Glutamatergic neuron (in vitro differentiated cells): ENCODE measurements around the gene APOL3. TPM values are rescaled to one million over a fixed set of nuclear protein-coding genes. Genes with fewer than 3 reads are reported as not detected.
"Not testable (repeated sequence)": the region's sequence is repeated elsewhere in the genome, so short reads cannot be mapped to it uniquely, and the experiment has no call there.

Source experiments
- DNase-seq: peaks from one replicate; pipeline ENCODE4 v3.0.0; 2022
- H3K27ac Mint-ChIP-seq: one replicate; pipeline ENCODE4 v1.8.0; 2020; ENCODE audit warnings: mild to moderate bottlenecking, mixed read lengths, inconsistent platforms; ENCODE audit not compliant: unreplicated experiment
- H3K27me3 Mint-ChIP-seq: one replicate; pipeline ENCODE4 v1.8.0; 2020; ENCODE audit warnings: mild to moderate bottlenecking, moderate library complexity, mixed read lengths, inconsistent platforms; ENCODE audit not compliant: unreplicated experiment
- H3K36me3 Mint-ChIP-seq: one replicate; pipeline ENCODE4 v1.8.0; 2020; ENCODE audit warnings: mild to moderate bottlenecking, mixed read lengths, inconsistent platforms; ENCODE audit not compliant: unreplicated experiment
- H3K4me1 Mint-ChIP-seq: one replicate; pipeline ENCODE4 v1.8.0; 2020; ENCODE audit warnings: mild to moderate bottlenecking, low read depth, mixed read lengths, inconsistent platforms; ENCODE audit not compliant: unreplicated experiment
- H3K4me3 Mint-ChIP-seq: one replicate; pipeline ENCODE4 v1.8.0; 2020; ENCODE audit warnings: mild to moderate bottlenecking, mixed read lengths, inconsistent platforms; ENCODE audit not compliant: unreplicated experiment
- H3K9me3 Mint-ChIP-seq: one replicate; pipeline ENCODE4 v1.8.0; 2020; ENCODE audit warnings: mild to moderate bottlenecking, moderate library complexity, mixed read lengths, inconsistent platforms; ENCODE audit not compliant: unreplicated experiment
- CTCF ChIP-seq: fragments of 200-600 bp; sonication (generic); IDR thresholded peaks from one replicate; pipeline ENCODE4 v1.5.0; 2021; ENCODE audit not compliant: partially characterized antibody, unreplicated experiment
- long read RNA-seq: library from polyadenylated mRNA; unstranded; transcript quantifications from one replicate; pipeline ENCODE4 v2.0.0, GENCODE V29; 2020; ENCODE audit not compliant: unreplicated experiment
- total RNA-seq: library from RNA; stranded (reverse); fragmentation: NEBNext Ultra II Directional; extraction: Animal tissue kit (Norgen Biotek cat#: 25700); gene quantifications from one replicate; pipeline ENCODE4 v1.2.1, GENCODE V29; 2021; ENCODE audit not compliant: unreplicated experiment

APOL3 gene, protein sequence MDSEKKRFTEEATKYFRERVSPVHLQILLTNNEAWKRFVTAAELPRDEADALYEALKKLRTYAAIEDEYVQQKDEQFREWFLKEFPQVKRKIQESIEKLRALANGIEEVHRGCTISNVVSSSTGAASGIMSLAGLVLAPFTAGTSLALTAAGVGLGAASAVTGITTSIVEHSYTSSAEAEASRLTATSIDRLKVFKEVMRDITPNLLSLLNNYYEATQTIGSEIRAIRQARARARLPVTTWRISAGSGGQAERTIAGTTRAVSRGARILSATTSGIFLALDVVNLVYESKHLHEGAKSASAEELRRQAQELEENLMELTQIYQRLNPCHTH
- not detected for total RNA-seq
- long read RNA-seq: 0 reads

- TF ChIP-seq CTCF: no peak
- H3K27me3 Mint-ChIP-seq: peaks cover 6% of the 10 kb centered on the region
- no peaks in the 10 kb centered on the region for H3K9me3 Mint-ChIP-seq
- no peak within 1 kb of the TSS for H3K4me3 Mint-ChIP-seq
- no peaks in the 10 kb centered on the region for H3K36me3 Mint-ChIP-seq
- no peak within 1 kb of the TSS for H3K27ac Mint-ChIP-seq
- DNase-seq: no peak
- H3K4me1 Mint-ChIP-seq: no peaks in the 10 kb centered on the region
Observed at GRCh38 chr22:36160499-36160942, at the start of gene APOL3. Gene APOL3, minus strand, starts transcription at chr22:36160755. Its CDS starts 11,700 bp downstream, at chr22:36149055.

GRCh38 chr22:36210224-36210623 lies 49.7 kb upstream of the APOL3 start:
- no peaks in the 10 kb centered on the region for H3K4me1 Mint-ChIP-seq
- DNase-seq: no peak

DNA sequence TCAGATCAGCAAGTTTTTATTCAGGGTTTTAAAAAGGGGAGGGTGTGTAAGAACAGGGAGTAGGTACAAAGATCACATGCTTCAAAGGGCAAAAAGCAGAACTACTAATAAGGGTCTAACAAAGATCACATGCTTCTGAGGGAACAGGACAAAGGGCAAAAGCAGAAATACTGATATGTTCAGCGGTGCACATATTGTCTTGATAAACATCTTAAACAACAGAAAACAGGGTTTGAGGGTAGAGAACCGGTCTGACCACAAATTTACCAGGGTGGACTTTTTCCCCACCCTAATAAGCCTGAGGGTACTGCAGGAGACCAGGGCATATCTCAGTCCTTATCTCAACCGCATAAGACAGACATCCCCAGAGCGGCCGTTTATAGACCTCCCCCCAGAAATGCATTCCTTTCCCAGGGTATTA lies 48.9 kb upstream of the APOL3 start:
- not testable (repeated sequence) for H3K4me3 Mint-ChIP-seq

More at GRCh38 chr22:36210224-36210623, 49.7 kb upstream of the APOL3 start:
- Mint-ChIP-seq H3K4me3 (no peak overlapping the region), H3K27ac (no peak overlapping the region), H3K9me3 (peaks cover 6% of the 10 kb centered on the region), H3K36me3 (peaks cover 17% of the 10 kb centered on the region), H3K27me3 (peaks cover 3% of the 10 kb centered on the region)
- TF ChIP-seq CTCF: no peak

DNA sequence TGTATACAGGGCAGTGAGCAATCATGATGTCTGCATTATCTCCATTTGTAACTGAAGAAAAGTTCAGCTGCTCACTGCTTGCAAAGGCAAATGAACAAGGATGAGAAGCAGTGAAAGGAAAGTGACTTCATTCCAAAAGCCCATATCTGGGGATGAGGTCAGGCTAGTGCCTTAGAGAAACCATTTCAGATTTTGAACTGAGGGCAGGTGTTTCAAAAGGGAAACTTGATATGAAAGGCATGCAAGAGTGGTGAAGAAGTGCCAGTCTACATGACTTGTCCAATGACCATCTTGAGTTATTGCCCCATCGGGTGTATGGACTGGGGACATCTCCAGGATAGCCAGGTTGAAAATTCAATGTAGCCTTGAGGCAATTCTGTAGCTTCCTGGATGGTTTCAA lies 48.4 kb upstream of the APOL3 start:
- H3K9me3 Mint-ChIP-seq: peaks cover 9% of the 10 kb centered on the region
- H3K4me1 Mint-ChIP-seq: no peaks in the 10 kb centered on the region
- H3K4me3 Mint-ChIP-seq: no peak overlapping the region
- H3K27me3 Mint-ChIP-seq: peaks cover 3% of the 10 kb centered on the region
- no peak for TF ChIP-seq CTCF
- no peak overlapping the region for H3K27ac Mint-ChIP-seq
- H3K36me3 Mint-ChIP-seq: peaks cover 17% of the 10 kb centered on the region
- no peak for DNase-seq

More for the DNA sequence above, 48.9 kb upstream of the APOL3 start:
- H3K4me1 Mint-ChIP-seq, H3K9me3 Mint-ChIP-seq, H3K27ac Mint-ChIP-seq, DNase-seq, H3K27me3 Mint-ChIP-seq: not testable (repeated sequence)
- H3K36me3 Mint-ChIP-seq: peaks cover 17% of the 10 kb centered on the region

- H3K9me3 Mint-ChIP-seq: peaks cover 9% of the 10 kb centered on the region
- H3K36me3 Mint-ChIP-seq: peaks cover 17% of the 10 kb centered on the region
- H3K27ac Mint-ChIP-seq: no peak overlapping the region
- no peak for TF ChIP-seq CTCF
- H3K4me3 Mint-ChIP-seq: no peak overlapping the region
- H3K27me3 Mint-ChIP-seq: peaks cover 3% of the 10 kb centered on the region
- DNase-seq: no peak
- H3K4me1 Mint-ChIP-seq: no peaks in the 10 kb centered on the region
Observed at GRCh38 chr22:36208162-36208765, 47.7 kb upstream of the APOL3 start.
